Glutamatergic neuron (in vitro differentiated cells): ENCODE measurements around the gene EIF2B2. TPM values are rescaled to one million over a fixed set of nuclear protein-coding genes. Genes with fewer than 3 reads are reported as not detected.

Experiments used
- DNase-seq: peaks from one replicate; pipeline ENCODE4 v3.0.0; 2022
- H3K27ac Mint-ChIP-seq: one replicate; pipeline ENCODE4 v1.8.0; 2020; ENCODE audit warnings: mild to moderate bottlenecking, mixed read lengths, inconsistent platforms; ENCODE audit not compliant: unreplicated experiment
- H3K27me3 Mint-ChIP-seq: one replicate; pipeline ENCODE4 v1.8.0; 2020; ENCODE audit warnings: mild to moderate bottlenecking, moderate library complexity, mixed read lengths, inconsistent platforms; ENCODE audit not compliant: unreplicated experiment
- H3K36me3 Mint-ChIP-seq: one replicate; pipeline ENCODE4 v1.8.0; 2020; ENCODE audit warnings: mild to moderate bottlenecking, mixed read lengths, inconsistent platforms; ENCODE audit not compliant: unreplicated experiment
- H3K4me1 Mint-ChIP-seq: one replicate; pipeline ENCODE4 v1.8.0; 2020; ENCODE audit warnings: mild to moderate bottlenecking, low read depth, mixed read lengths, inconsistent platforms; ENCODE audit not compliant: unreplicated experiment
- H3K4me3 Mint-ChIP-seq: one replicate; pipeline ENCODE4 v1.8.0; 2020; ENCODE audit warnings: mild to moderate bottlenecking, mixed read lengths, inconsistent platforms; ENCODE audit not compliant: unreplicated experiment
- H3K9me3 Mint-ChIP-seq: one replicate; pipeline ENCODE4 v1.8.0; 2020; ENCODE audit warnings: mild to moderate bottlenecking, moderate library complexity, mixed read lengths, inconsistent platforms; ENCODE audit not compliant: unreplicated experiment
- total RNA-seq: library from RNA; stranded (reverse); fragmentation: NEBNext Ultra II Directional; extraction: Animal tissue kit (Norgen Biotek cat#: 25700); gene quantifications from one replicate; pipeline ENCODE4 v1.2.1, GENCODE V29; 2021; ENCODE audit not compliant: unreplicated experiment
- TF ChIP-seq, protein P1 (sequence below): fragments of 200-600 bp; sonication (generic); IDR thresholded peaks from one replicate; pipeline ENCODE4 v1.5.0; 2021; ENCODE audit not compliant: partially characterized antibody, unreplicated experiment

Gene EIF2B2
- total RNA-seq, 1 donor from 2014 or later = 39.6 TPM

DNA sequence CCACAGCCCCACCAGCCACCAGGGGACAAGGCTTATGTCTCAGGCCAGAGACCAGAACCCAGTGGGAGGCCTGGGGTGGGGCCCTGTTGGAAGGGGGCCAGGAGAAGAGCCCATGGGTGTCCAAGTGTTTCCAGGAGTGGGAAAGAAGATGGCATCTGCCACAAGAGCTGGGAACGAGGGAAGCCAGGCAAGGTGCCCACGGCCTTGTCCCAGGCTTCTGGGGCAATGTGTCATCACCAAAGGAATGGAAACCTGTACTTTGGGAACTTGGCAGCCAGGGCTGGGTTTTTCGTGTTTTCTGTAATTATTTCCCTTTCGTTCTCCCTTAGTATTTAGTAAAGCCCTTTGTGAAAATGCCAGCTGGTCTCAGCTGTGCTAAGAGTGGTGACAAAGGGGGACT, 42.0 kb upstream of the EIF2B2 start:
- Mint-ChIP-seq H3K27me3 (peaks cover 8% of the 10 kb centered on the region), H3K27ac (no peak overlapping the region), H3K4me1 (peaks cover 2% of the 10 kb centered on the region), H3K36me3 (peaks cover 6% of the 10 kb centered on the region), H3K4me3 (no peak overlapping the region), H3K9me3 (peaks cover 2% of the 10 kb centered on the region)
- TF ChIP-seq, protein P1, sequence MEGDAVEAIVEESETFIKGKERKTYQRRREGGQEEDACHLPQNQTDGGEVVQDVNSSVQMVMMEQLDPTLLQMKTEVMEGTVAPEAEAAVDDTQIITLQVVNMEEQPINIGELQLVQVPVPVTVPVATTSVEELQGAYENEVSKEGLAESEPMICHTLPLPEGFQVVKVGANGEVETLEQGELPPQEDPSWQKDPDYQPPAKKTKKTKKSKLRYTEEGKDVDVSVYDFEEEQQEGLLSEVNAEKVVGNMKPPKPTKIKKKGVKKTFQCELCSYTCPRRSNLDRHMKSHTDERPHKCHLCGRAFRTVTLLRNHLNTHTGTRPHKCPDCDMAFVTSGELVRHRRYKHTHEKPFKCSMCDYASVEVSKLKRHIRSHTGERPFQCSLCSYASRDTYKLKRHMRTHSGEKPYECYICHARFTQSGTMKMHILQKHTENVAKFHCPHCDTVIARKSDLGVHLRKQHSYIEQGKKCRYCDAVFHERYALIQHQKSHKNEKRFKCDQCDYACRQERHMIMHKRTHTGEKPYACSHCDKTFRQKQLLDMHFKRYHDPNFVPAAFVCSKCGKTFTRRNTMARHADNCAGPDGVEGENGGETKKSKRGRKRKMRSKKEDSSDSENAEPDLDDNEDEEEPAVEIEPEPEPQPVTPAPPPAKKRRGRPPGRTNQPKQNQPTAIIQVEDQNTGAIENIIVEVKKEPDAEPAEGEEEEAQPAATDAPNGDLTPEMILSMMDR = no peak
- no peak for DNase-seq

DNA sequence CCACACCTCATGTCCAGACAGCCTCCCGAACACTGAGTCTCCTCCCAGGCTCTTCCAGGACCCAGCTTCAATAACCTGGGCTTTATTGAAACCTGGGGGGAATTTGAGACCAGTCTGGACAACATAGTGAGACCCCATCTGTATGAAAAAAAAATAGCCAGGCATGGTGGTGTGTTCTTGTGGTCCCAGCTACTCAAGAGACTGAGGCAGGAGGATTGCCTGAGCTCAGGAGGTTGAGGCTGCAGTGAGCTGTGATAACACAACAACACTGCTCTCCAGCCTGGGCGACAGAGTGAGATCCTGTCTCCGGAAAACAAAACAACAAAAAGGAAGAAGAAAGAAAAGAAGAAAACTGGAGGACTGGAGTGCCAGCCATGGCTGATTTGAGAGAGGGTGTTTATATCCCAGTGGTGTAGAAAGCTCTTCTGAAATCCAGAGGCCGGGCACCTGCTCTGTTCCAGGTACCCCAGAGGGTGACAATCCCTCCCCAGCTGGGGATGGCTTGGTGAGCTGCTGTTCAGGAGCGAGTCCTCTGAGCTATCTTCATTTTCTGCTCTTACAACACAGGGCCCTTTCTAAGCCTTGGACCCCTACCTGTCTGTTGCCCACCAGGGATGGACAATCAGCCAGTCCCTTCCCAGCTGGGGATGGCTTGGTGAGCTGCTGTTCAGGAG, 41.3 kb upstream of the EIF2B2 start:
- Mint-ChIP-seq H3K9me3 (peaks cover 2% of the 10 kb centered on the region), H3K4me3 (no peak overlapping the region), H3K27ac (no peak overlapping the region), H3K36me3 (peaks cover 6% of the 10 kb centered on the region), H3K27me3 (peaks cover 8% of the 10 kb centered on the region), H3K4me1 (peaks cover 1% of the 10 kb centered on the region)
- DNase-seq = no peak
- TF ChIP-seq, protein P1 = no peak

DNA sequence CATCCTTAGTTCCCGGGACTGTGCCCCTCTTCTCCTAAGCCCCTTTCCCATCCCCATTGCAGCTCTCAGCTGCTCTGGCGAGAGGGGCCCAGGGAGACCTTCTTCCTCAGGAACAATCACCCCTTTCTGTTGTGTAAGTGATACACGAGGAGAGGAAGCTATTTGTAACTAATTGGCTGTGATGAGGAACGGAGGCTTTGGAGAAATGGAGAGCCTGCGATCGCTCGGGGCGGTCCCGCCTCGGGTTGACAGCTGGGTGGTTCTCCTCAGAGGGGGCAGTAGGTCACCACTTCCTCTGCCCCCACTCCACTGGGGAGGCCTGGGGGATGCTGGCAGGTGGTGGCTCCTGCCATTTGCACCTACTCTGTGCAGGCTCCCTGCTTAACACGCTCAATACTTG, 40.7 kb upstream of the EIF2B2 start:
- Mint-ChIP-seq H3K27me3 (peaks cover 8% of the 10 kb centered on the region), H3K4me1 (no peaks in the 10 kb centered on the region), H3K4me3 (no peak overlapping the region), H3K36me3 (peaks cover 6% of the 10 kb centered on the region), H3K27ac (no peak overlapping the region), H3K9me3 (peaks cover 2% of the 10 kb centered on the region)
- no peak for DNase-seq
- TF ChIP-seq, protein P1 = no peak

DNA sequence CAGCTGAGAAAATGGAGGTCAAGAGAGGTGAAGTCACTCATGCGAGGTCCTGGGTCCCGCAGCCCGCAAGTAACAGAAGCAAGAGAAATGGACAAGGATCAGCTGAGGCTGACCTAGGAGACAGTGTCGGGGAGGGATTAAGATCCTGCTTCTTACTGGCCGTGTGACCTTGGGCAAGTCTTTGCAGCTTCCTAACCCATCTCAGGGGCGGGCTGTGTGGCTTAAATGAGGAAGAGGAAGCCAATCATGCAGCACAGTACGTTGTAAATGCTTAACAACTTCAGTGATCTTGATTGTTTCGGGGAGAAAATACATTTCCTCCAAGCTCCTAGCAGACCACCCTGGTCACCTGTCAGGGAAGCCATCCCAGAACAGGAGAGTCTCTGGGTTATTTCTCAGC, 40.2 kb upstream of the EIF2B2 start:
- H3K4me3 Mint-ChIP-seq = no peak overlapping the region
- peaks cover 2% of the 10 kb centered on the region for H3K9me3 Mint-ChIP-seq
- no peak overlapping the region for H3K27ac Mint-ChIP-seq
- H3K27me3 Mint-ChIP-seq = peaks cover 8% of the 10 kb centered on the region
- peaks cover 6% of the 10 kb centered on the region for H3K36me3 Mint-ChIP-seq
- H3K4me1 Mint-ChIP-seq = peaks cover 3% of the 10 kb centered on the region
- no peak for DNase-seq
- TF ChIP-seq, protein P1 = no peak

DNA sequence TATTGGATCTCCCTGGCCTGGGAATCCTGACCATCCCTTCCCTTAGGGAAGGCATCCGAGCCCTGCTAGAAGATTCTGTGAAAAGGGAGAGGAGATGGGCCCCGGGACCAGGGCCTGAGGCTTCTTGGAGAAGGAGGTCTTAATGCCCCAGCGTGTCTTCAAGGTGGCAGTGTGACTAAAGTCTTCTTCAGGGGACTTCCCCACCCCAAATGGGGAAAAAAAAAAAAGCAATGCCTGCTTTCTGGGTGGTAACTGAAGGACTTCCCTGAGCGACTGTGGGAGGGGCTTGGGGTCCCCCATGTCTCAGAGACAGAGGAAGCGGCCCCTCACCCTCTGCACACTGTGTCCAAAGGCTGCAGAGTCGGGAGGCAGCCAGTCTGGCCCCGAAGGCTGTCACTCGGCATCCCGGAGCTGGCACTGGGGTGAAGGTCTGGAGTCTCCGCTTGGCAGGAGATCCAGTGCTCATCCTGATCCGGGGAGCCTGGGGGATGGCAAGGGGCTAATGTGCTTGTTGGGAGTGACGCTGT, 39.5 kb upstream of the EIF2B2 start:
- peaks cover 6% of the 10 kb centered on the region for H3K36me3 Mint-ChIP-seq
- peaks cover 4% of the 10 kb centered on the region for H3K4me1 Mint-ChIP-seq
- peaks cover 8% of the 10 kb centered on the region for H3K27me3 Mint-ChIP-seq
- peaks cover 2% of the 10 kb centered on the region for H3K9me3 Mint-ChIP-seq
- TF ChIP-seq, protein P1 = no peak
- no peak overlapping the region for H3K4me3 Mint-ChIP-seq
- DNase-seq = no peak
- H3K27ac Mint-ChIP-seq = no peak overlapping the region
